ENCODE data around the gene CYP3A7. TPM values are rescaled to one million over a fixed set of nuclear protein-coding genes. Genes with fewer than 3 reads are reported as not detected.
A peak's percentile ranks its signal among the peaks of the same experiment; 100 is the strongest.

Gene CYP3A7
- total and polyA plus RNA-seq, 2 of the 13 experiments (the other 11 are each of a cell fraction or from before 2014, with no cell fraction given): 5.8 to 6.4 TPM

GRCh38 chr7:99729486-99730237, 5.3 kb downstream of the CYP3A7 start (continued):
- TF ChIP-seq RERE (CRISPR knock-in tag; IDR thresholded peaks at IDR 0.05; ENCODE audit: low read depth) (no peak), ZNF414 (CRISPR knock-in tag; IDR thresholded peaks at IDR 0.05) (no peak), HMG20A (CRISPR knock-in tag; IDR thresholded peaks at IDR 0.05; ENCODE audit: borderline replicate concordance) (peak; percentile 47; the same call in 1 of the 2 replicates), JDP2 (CRISPR knock-in tag; IDR thresholded peaks at IDR 0.05; ENCODE audit: borderline replicate concordance) (no peak), REST (IDR thresholded peaks at IDR 0.05; ENCODE audit: borderline replicate concordance in 1 of 2, low read depth in 1 of 2, low read length in 2 of 2) (no peak), EP300 (IDR thresholded peaks at IDR 0.05; ENCODE audit: low read depth in 2 of 2, low read length in 2 of 2) (peak in 1 of 2 experiments; percentile 76), EP300 (CRISPR knock-in tag; IDR thresholded peaks at IDR 0.05; ENCODE audit: borderline replicate concordance) (peak; percentile 34; the same call in 1 of the 2 replicates), CTCF (CRISPR knock-in tag; IDR thresholded peaks at IDR 0.05) (no peak), SP140L (CRISPR knock-in tag; IDR thresholded peaks at IDR 0.05; ENCODE audit: borderline replicate concordance) (no peak), FOXC1 (CRISPR knock-in tag; IDR thresholded peaks at IDR 0.05; ENCODE audit: borderline replicate concordance) (0 out of 2 replicates have a peak, but pooled peaks have one; percentile 54), FOXJ3 (CRISPR knock-in tag; IDR thresholded peaks at IDR 0.05; ENCODE audit: borderline replicate concordance) (no peak), MTF2 (CRISPR knock-in tag; IDR thresholded peaks at IDR 0.05; ENCODE audit: borderline replicate concordance) (no peak), MED1 (CRISPR knock-in tag; IDR thresholded peaks at IDR 0.05) (peak; percentile 56), POLR2AphosphoS2 (IDR thresholded peaks at IDR 0.05; ENCODE audit: low read depth, low read length) (no peak), MEIS2 (CRISPR knock-in tag; IDR thresholded peaks at IDR 0.05) (peak; percentile 35; the same call in 1 of the 2 replicates)
